Posterior cingulate gyrus (tissue), 11 donors: ENCODE results near the gene PATZ1.
A peak's percentile ranks its signal among the peaks of the same experiment; 100 is the strongest.
"Not testable (repeated sequence)": the region's sequence is repeated elsewhere in the genome, so short reads cannot be mapped to it uniquely, and the experiment has no call there.

ENCODE experiments used
- DNase-seq, 10 donors: peaks; one replicate each; pipeline versions ENCODE4 v3.0.0 to v3.0.0-alpha.2; 2020 to 2021; ENCODE audit warnings: mixed read lengths in 3 of 10
- intact Hi-C: fragments of 100-400 bp; cut with DNase I; formaldehyde crosslinking; loops from one replicate; pipeline ENCODE4 v1.15.1; 2023

Gene PATZ1

DNA sequence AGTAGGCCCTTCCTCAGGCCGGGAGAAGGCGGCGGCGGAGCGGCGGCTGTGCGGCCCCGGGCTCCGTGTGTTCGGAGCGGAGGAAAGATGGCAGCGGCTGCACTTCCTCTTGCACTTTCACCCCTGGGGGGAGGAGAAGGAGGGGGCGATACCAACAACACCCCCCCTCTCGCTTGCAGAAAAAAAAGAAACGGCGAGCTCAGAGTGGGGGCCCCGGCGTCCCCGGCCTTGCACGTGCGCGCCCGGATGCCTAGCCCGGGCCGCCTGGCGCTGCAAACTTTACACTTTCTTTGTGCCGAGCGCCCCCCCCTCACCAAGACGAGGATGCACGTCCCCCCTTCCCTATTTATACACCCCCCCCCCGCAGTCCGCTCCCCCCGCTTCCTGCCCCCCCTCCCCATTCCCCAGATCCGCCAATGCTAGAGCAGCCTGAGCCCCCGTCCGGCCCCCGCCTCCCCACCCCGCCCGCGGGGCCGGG is at the start of gene PATZ1:
Gene PATZ1, minus strand, starts transcription at position 92 of the 478 bp plus-strand sequence. CDS start 744 bp downstream, outside the sequence.
- peak in 9 of 10 donors; percentile 65 to 94 (median 75) for DNase-seq
- intact Hi-C loops: loop anchor here (1.0 to 10.0 kb wide), 5 partner anchors 53 to 409 kb away; partner anchors contain the start of genes DEPDC5, DRG1, PRR14L and SFI1

GRCh38 chr22:31394326-31394725 is 48.2 kb upstream of the PATZ1 start:
- DNase-seq: no peak
- intact Hi-C loops: no loop called here

GRCh38 chr22:31393893-31394292 is 47.7 kb upstream of the PATZ1 start:
- DNase-seq: no peak
- intact Hi-C loops: no loop called here

- DNase-seq: not testable (repeated sequence)
Observed at GRCh38 chr22:31378651-31379050, 32.5 kb upstream of the PATZ1 start.

GRCh38 chr22:31378123-31378522 is 32.0 kb upstream of the PATZ1 start:
- no peak for DNase-seq
- intact Hi-C loops: no loop called here

More at GRCh38 chr22:31378651-31379050, 32.5 kb upstream of the PATZ1 start:
- intact Hi-C loops: not testable (repeated sequence)

GRCh38 chr22:31377612-31378011 is 31.5 kb upstream of the PATZ1 start:
- intact Hi-C loops: no loop called here
- DNase-seq: no peak

DNA sequence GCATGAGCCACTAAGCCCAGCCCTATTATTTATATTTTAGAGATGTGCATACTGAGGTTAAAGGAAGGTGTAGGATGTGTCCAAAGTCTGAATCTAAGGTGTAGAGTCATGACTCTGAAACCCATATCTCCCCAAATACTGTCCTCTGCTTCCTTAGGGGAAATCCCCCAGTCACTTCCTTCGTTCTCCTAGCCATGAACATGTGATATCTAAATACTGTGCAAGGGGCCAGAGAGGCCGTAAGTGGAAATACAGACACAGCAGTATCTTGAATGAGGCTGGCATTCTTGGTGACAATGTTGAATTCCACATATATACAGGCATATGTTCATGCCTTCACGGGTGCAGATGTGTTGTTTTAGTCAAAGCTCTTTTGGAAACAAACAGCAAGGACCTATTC is 21.3 kb upstream of the PATZ1 start:
- intact Hi-C loops: no loop called here
- no peak for DNase-seq

- peak in 1 of 10 donors; percentile 37 for DNase-seq
- intact Hi-C loops: no loop called here
Observed at GRCh38 chr22:31363885-31364465, 17.8 kb upstream of the PATZ1 start.

DNA sequence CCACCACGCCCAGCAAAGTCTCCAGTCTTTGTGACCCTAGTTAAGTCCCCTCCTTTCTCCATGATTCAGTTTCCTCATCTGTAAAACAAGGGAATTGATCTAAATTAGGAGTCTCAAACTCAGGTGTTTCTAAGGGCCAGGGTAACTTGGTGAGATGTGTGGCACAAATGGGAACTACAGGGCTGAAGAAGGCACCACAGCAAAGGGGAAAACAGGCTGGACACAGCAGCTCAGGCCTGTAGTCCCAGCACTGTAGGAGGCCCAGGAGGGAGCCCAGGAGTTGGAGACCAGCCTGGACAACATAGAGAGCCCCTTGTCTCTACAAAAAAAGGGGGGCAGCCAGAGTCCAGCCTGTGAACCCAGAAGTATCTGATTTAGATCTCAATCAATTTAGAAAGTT is 15.6 kb upstream of the PATZ1 start:
- intact Hi-C loops: no loop called here
- DNase-seq: peak in 1 of 10 donors; percentile 1

DNA sequence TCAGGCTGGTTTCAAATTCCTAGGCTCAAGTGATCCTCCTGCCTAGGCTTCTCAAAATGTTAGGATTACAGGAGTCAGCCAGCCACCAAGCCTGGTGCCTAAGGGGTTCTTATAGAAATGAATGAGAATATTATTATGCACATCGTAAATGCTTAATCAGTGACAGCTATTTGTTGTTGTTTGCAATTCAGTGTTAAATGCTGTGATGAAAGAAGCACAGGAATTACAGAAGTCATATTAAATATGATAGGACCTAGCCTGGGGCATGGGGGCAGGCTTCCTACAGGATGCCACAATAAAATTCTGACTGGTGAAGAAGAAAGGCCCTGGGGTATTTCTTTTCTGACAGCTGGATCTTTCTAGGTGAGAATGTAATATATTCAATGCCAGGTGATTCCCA is 13.9 kb upstream of the PATZ1 start:
- intact Hi-C loops: no loop called here
- no peak for DNase-seq

- DNase-seq: no peak
- intact Hi-C loops: no loop called here
Observed at GRCh38 chr22:31354515-31354914, 8.4 kb upstream of the PATZ1 start.

- intact Hi-C loops: no loop called here
- peak in 4 of 10 donors; percentile 21 to 84 (median 55) for DNase-seq
Observed at GRCh38 chr22:31350410-31350863, 4.3 kb upstream of the PATZ1 start.

DNA sequence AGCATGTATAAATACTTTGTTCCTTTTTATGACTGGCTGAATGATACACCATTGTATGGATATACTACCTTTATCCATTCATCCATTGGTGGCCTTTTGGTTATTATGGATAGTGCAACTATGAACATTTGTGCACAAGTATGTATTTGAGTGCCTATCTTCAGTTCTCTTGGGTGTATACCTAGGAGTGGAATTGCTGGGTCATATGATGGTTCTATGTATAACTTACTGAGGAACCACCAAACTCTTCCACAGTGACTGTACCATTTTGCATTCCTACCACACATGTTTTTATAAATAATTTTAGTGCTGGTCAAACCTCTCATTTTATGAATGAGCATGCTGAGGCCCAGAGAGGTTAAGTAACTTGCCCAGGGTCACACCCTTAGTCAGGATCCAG is 3.8 kb upstream of the PATZ1 start:
- intact Hi-C loops: loop anchor here (10.0 kb wide), 3 partner anchors 145 to 405 kb away; partner anchors contain the start of genes DEPDC5, PRR14L and SFI1
- DNase-seq: no peak

DNA sequence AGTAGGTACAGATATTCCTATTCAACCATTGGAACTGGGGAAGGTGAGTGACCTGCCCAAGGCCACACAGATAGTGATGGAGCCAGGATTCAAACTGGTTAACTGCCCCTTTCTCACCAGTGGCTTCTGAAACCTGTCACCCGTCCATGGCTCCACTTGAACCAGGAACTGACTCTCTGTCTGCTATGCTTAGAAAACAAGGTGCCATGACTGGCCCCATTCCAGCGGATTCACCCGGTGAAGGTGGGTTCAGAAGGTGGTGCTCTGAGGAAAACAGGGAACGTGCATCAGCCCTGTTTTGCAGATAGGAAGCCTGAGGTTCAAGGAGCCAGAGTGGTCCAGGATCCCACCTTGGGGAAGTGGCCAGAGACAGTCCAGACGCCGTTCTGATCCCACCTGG is 2.6 kb upstream of the PATZ1 start:
- DNase-seq: peak in 1 of 10 donors; percentile 32
- intact Hi-C loops: loop anchor here (10.0 kb wide), 3 partner anchors 146 to 406 kb away; partner anchors contain the start of genes DEPDC5, PRR14L and SFI1

DNA sequence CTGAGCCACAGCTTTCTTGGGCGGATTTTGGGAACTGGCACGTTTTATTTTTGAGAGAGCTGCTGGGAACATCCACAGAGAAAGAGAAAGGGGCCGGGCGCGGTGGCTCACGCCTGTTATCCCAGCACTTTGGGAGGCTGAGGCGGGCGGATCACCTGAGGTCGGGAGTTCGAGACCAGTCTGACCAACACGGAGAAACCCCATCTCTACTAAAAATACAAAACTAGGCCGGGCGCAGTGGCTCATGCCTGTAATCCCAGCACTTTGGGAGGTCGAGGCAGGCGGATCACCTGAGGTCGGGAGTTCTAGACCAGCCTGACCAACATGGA is 1.8 kb upstream of the PATZ1 start:
- intact Hi-C loops: loop anchor here (10.0 kb wide), 3 partner anchors 147 to 407 kb away; partner anchors contain the start of genes DEPDC5, PRR14L and SFI1
- peak in 1 of 10 donors; percentile 41 for DNase-seq

- DNase-seq: peak; percentile 48 to 93 (median 60)
- intact Hi-C loops: loop anchor here (2.0 to 10.0 kb wide), 4 partner anchors 57 to 407 kb away; partner anchors contain the start of genes DEPDC5, PRR14L and SFI1
Observed at GRCh38 chr22:31347251-31348008, 1.3 kb upstream of the PATZ1 start.

DNA sequence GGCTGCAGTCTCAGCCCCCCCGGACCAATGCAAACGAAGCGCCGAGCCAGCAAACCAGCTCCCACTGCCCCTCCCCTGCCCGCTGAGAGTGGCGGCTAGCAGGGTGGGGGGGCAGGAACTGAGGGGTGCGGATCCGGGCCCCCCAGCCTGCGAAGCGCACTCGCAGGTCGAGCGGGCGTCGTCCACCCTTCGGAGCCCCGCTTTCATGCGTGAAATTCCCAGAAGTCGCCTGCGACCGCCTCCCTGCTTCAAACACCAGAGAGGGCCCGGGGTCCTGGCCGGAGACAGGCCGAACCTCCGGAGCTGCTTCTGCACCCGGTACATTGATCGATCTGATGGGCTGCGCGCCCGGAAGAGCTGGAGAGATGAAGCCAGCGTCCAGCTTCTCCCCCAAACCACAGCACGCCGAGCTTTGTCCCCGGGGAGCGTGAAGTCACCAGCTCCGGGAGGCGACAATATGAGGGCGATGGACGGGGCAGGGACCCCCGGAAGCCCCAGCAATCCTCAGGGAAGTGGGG is 646 bp upstream of the PATZ1 start:
- intact Hi-C loops: loop anchor here (1.0 to 10.0 kb wide), 5 partner anchors 53 to 408 kb away; partner anchors contain the start of genes DEPDC5, DRG1, PRR14L and SFI1
- peak in 9 of 10 donors; percentile 33 to 92 (median 59) for DNase-seq

DNA sequence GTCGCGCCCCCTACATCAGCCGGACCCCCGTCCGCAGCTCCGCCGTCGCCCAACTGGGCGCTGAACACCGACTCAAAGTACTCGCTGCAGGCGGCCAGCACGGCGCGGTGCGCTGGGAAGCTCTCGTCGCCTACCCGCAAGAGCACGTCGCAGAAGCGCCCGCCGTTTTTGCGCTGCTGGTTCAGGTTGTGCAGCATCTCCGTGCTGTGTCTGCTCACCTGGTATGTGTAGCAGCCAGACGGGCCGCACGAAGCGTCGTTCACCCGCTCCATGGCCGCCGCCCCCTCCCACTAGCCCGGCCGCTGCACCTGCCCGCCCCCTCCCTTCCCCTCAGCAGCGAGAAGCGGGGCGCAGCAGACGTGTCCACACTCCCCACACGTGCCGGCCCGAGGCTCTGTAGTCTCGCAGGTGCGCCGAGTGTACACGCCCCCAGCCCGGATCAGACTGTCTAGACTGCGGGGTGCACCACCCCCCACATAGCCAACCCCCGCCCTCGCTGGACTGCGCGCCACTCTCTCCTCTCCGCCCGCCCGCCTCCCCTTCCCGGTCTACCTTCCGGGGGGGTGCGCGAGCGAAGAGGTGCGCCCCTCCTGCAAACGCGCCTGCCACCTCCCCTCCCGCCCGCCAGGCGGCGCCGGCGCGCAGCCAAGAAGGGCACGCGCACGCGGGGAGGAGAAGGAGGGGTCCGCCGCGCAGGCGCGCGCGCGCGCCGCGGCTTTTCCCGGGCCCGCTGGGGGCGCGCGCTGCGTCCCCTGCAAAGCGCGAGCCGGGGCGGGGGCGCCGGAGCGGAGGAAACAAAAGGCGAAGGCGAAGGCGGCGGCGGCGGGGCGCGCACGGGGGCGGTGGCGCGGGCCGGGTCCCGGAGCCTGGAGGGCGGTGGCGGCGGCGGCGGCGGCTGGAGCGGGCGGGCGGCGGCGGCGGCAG is 553 bp downstream of the PATZ1 start:
- peak; percentile 63 to 97 (median 79) for DNase-seq
- intact Hi-C loops: loop anchor here (1.0 to 10.0 kb wide), 5 partner anchors 54 to 409 kb away; partner anchors contain the start of genes DEPDC5, DRG1, PRR14L and SFI1

- intact Hi-C loops: loop anchor here (10.0 kb wide), 3 partner anchors 150 to 410 kb away; partner anchors contain the start of genes DEPDC5, PRR14L and SFI1
Observed at GRCh38 chr22:31344578-31345330, 1.4 kb downstream of the PATZ1 start.

More at GRCh38 chr22:31344578-31345330, 1.4 kb downstream of the PATZ1 start:
- peak in 2 of 10 donors; percentile 78 to 80 for DNase-seq
